Measurements from ENCODE around the gene PPIF.

The PPIF gene

GRCh38 chr10:79376078-79376628 is 28.9 kb downstream of the PPIF start:
- DNase-seq: no peak

DNA sequence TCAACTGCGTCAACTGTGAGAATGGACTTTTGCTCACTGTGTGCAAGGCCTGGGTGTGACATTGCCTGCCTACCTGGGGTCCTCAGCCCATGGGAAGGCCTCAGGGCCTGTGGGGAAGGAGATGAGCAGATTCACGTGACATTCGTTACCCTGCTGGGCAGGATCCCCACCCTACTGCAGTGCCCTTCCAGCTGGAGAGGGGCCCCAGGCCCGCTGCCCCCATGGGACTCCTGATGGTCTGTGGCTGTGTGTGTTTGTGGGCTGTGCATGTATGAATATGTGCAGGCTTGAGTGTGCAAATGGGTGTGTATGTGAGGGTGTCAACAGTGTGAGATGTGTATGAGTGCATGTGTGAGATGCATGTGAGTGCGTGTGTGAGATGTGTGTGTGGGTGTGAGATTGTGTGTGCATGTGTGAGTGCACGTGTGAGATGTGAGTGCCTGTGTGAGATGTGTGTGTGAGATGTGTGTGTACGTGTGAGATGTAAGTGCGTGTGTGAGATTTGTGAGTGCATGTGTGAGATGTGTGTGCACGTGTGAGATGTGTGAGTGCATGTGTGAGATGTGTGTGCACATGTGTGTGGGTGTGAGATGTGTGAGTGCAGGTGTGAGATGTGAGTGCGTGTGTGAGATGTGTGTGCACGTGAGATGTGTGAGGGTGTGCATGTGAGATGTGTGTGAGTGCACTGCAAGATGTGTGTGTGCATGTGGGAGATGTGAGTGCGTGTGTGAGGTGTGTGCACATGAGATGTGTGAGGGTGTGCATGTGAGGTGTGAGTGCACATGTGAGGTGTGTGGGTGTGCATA is 29.7 kb downstream of the PPIF start:
- DNase-seq: no peak

GRCh38 chr10:79377557-79378382 is 30.5 kb downstream of the PPIF start:
- no peak for DNase-seq

DNA sequence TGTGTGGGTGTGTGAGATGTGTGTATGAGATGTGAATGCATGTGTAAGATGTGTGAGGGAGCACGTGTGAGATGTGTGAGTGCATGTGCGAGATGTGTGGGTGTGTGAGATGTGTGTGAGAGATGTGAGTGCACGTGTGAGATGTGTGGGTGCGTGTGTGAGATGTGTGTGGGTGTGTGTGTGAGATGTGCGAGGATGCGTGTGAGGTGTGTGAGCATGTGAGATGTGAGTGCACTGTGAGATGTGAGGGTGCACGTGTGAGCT is 31.0 kb downstream of the PPIF start:
- DNase-seq: no peak

- no peak for DNase-seq
These were observed 31.6 kb downstream of the PPIF start for GRCh38 chr10:79378647-79379511.

DNA sequence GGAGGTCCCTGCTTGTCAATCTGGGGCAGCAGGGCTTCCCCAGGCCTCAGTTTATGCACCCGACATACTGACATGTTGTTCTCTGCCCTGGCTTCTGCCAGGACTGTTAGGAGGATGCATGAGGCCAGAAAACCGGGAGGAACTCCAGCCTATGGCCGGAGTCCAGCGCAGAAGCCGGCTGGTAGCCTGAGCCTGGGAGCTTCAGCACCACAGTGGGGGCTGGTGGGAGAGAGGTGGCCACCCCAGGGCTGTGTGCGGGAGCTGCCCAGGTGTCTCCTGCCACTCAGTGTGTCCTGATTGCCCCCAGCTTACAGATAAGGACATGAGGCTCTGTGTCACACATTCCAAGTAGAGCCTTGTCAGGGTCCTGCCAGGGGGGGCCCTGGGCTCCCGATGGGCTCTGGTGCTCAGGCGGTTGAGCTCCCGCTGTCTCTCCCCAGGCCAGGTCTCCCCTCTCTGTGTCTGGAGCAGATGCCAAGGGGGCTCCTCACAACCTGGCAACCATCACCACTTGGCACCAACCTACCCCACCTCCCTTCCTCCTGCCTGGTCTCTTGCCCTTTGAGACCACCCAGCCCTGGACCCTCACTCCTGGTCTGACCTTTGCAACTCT is 32.3 kb downstream of the PPIF start:
- no peak for DNase-seq

DNA sequence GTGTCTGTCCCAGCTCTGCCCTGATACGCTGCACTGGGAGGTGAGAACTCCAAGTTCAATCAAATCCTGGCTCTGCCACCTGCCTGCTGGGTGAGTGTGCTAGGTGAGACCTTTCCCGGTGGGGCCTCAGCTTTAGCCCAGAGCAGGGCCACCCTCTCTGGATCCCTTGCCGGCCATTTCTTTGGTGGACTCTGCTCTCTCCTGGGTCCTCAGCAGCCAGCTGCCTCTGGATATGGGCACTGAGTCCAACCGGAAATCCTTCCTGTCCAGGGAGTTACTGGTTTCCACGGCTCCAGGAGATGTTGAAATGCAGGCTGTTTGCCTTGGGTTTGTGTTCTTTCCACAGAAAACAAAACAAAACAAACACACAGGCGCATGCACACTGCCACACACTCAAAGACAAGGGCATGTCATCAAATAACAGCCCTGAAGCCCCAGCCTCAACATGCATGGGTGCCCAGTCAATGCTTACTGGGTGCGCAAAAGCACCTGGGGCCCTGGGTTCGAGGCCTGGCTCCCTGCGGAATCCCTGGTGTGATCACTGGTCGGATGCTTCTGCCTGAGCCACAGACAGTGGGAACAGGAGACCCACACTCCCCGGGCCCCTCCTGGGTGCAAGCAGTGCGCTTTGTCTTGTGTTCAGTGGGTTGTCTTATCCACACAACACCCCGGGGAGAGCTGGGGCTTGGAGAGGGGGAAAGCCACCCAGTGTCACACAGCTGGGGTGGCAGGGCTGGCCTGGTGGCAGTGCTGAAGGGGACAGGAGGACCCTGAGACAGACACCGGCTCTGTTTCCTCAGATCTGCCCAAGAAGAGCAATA is 33.1 kb downstream of the PPIF start:
- no peak for DNase-seq

DNA sequence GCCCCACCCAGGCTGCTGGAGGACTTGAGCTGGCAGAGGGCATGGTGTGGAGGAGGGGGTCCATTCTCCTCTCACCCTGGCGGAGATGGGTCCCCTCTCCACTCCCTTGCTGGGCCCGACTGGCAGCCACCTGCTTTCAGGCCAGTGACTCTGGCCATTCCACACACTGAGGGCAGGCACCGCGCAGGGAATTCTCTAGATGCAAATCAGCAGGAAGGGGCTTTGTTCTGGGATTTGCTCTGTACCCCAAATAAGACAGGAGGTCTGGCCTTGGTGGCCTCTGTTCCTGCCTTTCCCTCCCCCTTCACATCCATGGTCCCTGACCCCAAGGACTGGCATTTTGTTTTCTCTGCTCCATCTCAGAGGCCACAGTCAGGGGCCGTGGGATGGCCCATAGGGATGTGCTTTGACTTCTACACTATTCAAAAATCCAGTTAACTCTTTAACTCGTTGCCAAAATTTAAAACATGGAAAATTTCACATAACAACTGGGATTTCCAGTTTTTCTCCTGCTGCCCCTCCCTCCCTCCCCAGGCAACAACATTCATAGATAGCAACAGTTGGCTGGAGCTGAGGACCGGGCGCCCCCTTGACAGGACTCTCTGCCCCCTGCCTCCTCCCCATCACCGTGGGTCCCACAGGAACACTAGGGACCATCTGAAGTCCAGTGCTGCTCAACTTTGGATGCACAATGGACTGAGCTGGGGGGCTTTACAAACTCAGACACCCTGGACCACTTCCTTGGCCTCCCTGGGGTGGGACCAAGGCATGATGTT is 33.9 kb downstream of the PPIF start:
- DNase-seq: no peak

DNA sequence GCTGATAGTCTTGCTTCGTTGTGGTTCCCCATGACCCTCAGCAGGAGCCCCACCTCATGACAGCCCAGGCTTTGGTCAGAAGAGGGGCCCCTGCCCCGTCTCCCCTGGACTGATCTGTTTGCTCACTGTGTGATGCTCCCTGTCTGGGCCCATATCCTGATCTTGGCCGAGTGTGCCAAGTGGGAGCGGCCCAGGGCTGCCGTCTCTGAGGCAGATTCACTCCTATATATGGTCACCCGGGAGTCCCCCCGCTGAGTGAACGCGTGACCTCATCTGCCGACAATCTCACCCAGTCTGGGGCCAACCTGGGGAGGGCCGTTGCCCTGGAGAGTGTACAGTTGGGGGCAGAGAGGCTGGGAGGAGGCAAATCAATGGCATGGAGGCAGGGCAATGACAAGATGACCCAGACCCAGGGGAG is 34.5 kb downstream of the PPIF start:
- no peak for DNase-seq

DNA sequence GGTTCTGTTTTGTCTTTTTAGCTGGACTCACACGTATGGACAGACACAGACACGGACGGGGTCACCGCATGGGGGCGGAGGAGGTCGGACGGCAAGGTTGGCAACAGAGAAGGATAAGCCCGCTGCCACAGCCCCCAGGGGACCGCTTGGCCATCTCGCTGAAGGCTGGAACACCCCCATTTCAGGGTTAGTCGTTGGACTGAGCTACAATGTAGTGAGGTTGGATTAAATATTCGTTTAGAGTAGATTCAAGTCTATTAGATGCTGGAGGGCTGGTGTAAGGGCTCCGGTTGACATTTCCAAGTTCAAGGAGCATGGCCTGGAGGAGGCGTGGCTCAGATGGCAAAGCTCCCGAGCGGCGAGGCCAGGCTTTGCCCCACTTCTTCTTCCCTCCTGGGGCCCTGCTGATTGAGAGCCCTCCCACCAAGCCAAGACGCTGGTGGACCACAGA is 35.2 kb downstream of the PPIF start:
- DNase-seq: no peak

DNA sequence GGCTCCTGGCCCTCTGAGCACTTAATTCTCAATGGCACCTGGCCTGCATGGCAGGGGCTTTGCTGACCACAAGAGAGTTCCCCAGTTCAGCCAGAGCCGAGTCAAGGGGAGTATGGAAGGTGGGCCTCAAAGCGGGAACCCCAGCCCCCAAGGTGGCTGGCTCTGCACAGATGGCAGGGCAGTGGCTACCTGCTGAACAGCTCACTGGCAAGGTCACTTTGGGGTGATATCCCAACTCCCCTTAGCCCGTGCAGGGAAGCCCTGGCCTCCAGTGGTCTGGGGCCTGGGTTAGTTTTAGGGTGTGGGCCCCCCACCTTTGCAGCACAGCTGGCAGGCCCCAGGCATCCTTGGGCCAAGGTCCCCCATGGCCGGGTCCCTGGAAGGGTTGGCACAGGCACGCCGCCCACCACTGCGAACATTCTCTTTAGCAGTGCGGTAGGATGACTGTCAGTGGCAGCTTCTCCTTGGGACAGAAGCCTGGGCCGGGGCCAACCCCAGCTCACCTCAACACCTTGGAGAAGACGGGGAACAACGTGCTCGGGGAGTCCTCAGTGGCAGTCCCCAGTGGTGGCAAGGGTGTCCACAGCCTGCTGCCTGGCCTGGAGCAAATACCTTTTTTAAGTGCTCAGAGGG is 36.8 kb downstream of the PPIF start:
- DNase-seq: no peak

- no peak for DNase-seq
These were observed 37.6 kb downstream of the PPIF start for GRCh38 chr10:79384773-79385391.

GRCh38 chr10:79385392-79385795 is 38.1 kb downstream of the PPIF start:
- no peak for DNase-seq

DNA sequence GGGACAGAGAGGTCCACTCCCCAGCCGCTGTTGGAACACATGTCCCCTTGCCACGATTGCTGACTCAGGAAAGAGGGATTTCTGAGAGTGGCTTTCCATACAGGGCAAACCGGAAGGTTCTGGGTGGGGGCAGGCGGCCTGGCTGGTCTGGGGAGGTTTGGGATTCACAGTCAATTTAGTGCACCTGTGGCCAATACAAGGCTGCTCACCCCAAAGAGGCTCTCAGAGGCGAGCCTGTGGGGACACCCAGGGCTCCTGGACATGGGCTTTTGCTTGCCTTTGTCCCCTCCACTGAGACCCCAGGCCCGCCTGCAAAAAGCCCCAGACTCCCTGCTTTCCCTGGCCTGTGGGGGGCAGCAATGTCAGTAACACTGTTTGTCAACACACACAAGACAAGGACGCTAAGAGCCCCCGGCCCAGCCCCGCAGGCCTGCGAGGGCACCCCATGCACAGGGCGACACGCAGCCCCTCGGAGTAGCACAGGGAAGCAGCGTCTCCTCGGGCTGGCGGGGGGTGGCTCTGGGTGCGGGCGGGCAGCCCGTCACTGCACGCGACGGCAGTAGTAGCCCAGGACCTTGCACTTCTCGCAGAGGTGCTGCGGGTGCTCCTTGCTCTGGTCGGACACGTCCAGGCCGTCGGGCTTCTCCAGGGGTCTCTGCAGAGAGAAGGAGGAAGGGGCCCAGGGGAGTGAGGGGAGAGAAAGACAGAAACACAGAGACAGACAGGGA is 38.7 kb downstream of the PPIF start:
- no peak for DNase-seq

- DNase-seq: no peak
These were observed 39.6 kb downstream of the PPIF start for GRCh38 chr10:79386637-79387465.

DNA sequence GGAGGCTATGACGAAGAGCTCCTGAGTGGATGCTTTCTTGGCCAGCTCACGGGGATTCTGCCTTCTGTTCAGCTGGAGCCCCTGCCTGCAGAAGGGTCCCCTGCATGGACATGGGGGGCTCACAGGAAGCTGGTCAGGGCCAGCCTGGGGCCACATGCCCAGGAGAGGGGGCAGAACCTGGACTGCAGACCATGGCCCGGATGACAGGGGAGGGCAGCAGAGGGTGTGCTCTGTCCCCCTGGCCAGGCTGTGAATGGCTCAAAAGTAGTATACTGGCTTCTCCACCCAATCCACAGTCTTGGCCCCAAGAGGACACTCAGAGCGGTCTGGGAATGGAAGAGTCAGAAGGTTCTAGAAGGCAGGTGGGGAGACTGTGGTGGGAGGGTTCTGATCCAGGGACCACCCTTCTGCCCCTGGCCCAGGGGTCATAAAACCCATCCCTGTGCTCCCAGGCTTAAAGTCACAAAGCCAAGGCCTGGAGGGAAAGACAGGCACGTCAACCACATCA is 40.3 kb downstream of the PPIF start:
- DNase-seq: no peak

DNA sequence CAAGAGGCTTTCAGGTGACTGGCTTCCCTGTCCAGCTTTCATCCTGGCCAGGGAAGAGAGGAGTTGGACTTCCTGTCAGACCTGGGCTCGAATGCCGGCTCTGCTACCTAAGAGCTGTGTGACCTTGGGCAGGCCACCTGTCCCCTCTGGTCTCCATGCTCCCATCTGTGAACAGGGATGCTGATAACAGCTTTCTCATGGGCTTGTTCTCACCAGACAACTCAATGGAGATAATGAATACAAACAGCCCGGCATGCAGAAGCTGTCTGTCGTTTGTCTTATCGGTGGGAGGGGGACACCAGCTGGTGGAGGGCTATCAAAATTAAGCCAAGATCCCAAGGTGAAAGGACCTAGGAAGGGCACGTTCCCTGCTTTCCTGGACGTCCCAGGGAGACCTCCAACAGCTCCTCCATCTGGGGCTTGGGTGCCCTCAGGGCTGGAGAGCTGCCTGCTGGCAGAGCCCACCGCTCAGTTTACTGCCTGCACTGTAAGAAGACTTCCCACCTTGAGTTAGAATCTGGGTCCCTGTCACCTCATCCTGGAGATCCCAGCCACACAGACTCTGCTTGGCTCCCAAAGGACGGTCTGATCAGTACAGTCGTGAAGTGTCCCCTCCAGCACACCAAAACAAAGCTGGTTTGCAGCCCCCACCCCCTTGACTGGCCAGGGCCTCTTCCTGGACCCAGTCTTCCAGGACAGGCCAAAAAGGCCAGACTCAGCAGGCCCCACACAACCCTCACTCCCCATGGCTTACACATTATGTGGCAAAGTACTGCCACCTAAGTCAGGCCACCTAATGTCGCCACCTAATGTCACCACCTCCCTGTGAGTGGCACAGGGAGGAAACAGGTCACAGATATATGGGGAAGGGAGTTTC is 40.9 kb downstream of the PPIF start:
- DNase-seq: no peak
